Measurements from ENCODE around the gene THADA. TPM values are rescaled to one million over a fixed set of nuclear protein-coding genes. Genes with fewer than 3 reads are reported as not detected.
A peak's percentile ranks its signal among the peaks of the same experiment; 100 is the strongest.

The THADA gene
- polyA plus RNA-seq, 3 donors = 7.3 to 11.2 (median 9.7) TPM

DNA sequence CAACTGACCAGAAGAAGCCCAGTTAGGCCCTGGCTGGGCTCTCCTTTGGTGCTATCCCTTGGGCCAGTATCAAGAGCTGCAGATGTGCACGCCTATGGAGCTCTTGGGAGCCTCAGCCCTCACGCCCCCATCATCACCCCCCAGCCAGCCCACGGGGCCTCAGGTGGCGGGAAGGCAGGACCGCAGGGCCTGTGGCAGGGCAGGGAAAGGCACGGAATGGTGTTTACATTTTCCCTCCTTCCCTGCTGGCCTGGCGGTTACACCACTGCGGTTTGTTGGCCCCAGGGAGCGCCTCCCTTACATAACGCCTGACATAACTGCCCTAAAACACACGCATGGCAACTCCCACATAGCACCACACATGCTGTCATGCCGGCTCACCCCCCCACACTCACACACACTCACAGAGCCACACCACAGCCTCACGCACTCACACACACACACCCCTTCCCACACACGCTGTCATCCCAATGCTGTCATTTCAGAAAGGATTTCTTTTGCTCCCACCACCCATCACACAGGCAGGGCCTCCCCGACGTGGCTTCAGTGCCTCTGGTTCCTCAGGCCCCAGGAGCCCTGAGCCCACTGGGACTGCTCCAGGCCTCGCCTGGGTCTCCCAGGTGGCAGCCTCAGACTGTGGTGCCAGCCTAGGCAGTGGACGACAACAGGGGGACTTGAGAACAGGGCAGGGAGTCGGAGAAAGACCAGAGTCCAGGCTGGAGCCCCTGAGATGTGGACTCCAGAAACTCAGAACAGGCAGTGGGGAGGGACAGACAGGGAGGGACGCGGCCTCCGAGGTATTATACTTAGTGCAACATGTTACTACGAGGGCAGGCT is 385.2 kb downstream of the THADA start:
- WGBS (ENCODE audit: insufficient coverage) = 12% methylated on average over 22 of the region's 23 CpGs
- Histone ChIP-seq H4K20me1 (ENCODE audit: insufficient read depth, low read length) (no peaks in the 10 kb centered on the region), H3K79me2 (ENCODE audit: insufficient read depth, low read length) (peaks cover 28% of the 10 kb centered on the region), H3K36me3 (replicated peaks in 1 of 2; ENCODE audit: control insufficient read depth in 1 of 2, insufficient read depth in 2 of 2, low read length in 2 of 2) (no peaks in the 10 kb centered on the region), H3K9me3 (replicated peaks in 1 of 2; ENCODE audit: control insufficient read depth in 1 of 2, insufficient read depth in 1 of 2, low read length in 2 of 2) (no peaks in the 10 kb centered on the region), H3K4me3 (replicated peaks in 1 of 3; ENCODE audit: low read depth in 2 of 3, low read length in 3 of 3) (peak overlapping the region in 1 of 3 experiments; percentile 32), H2AFZ (ENCODE audit: insufficient read depth, low read depth, low read length, poor library complexity, severe bottlenecking) (peak overlapping the region; percentile 49), H3K9ac (ENCODE audit: insufficient read depth, low read length, poor library complexity, severe bottlenecking) (peak overlapping the region; percentile 43), H3K4me2 (replicated peaks; ENCODE audit: extremely low read depth, low read length, poor library complexity, severe bottlenecking) (peak overlapping the region; percentile 40), H3K27me3 (ENCODE audit: control insufficient read depth in 2 of 2, insufficient read depth in 2 of 2, low read length in 2 of 2) (no peaks in the 10 kb centered on the region), H3K27ac (ENCODE audit: low read depth in 1 of 2, low read length in 2 of 2) (peak overlapping the region; percentile 84 to 93), H3K4me1 (ENCODE audit: control insufficient read depth in 1 of 2, insufficient read depth in 2 of 2, low read length in 2 of 2) (peaks cover 77 to 84% of the 10 kb centered on the region in 2 donors)
- H3K4me1 Mint-ChIP-seq = peaks cover 75% of the 10 kb centered on the region
- peak overlapping the region; percentile 87 to 99 (median 94) for H3K27ac Mint-ChIP-seq
- H3K36me3 Mint-ChIP-seq = peaks cover 0 to 3% of the 10 kb centered on the region in 2 donors
- peaks cover 0 to 2% (median 2%) of the 10 kb centered on the region in 3 donors for H3K27me3 Mint-ChIP-seq (ENCODE audit: low read depth in 3 of 3)
- intact Hi-C loops (cut with micrococcal nuclease) = loop anchor here (5.0 to 10.0 kb wide), 2 partner anchors 38 to 396 kb away; no protein-coding TSS in a partner anchor
- peaks cover 0 to 2% (median 0%) of the 10 kb centered on the region in 7 donors for H3K9me3 Mint-ChIP-seq
- DNase-seq = peak; percentile 78 to 90 (median 90)
- H3K4me3 Mint-ChIP-seq = peak overlapping the region; percentile 24 to 34
- TF ChIP-seq, protein P1, sequence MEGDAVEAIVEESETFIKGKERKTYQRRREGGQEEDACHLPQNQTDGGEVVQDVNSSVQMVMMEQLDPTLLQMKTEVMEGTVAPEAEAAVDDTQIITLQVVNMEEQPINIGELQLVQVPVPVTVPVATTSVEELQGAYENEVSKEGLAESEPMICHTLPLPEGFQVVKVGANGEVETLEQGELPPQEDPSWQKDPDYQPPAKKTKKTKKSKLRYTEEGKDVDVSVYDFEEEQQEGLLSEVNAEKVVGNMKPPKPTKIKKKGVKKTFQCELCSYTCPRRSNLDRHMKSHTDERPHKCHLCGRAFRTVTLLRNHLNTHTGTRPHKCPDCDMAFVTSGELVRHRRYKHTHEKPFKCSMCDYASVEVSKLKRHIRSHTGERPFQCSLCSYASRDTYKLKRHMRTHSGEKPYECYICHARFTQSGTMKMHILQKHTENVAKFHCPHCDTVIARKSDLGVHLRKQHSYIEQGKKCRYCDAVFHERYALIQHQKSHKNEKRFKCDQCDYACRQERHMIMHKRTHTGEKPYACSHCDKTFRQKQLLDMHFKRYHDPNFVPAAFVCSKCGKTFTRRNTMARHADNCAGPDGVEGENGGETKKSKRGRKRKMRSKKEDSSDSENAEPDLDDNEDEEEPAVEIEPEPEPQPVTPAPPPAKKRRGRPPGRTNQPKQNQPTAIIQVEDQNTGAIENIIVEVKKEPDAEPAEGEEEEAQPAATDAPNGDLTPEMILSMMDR (IDR thresholded peaks at IDR 0.05) = no peak

- peak overlapping the region; percentile 84 to 93 for H3K27ac ChIP-seq (ENCODE audit: low read depth in 1 of 2, low read length in 2 of 2)
- Mint-ChIP-seq H3K27ac (peak overlapping the region; percentile 85 to 99 (median 94)), H3K36me3 (peaks cover 0 to 3% of the 10 kb centered on the region in 2 donors), H3K27me3 (ENCODE audit: low read depth in 3 of 3) (peaks cover 0 to 2% (median 2%) of the 10 kb centered on the region in 3 donors), H3K4me3 (peak overlapping the region in 1 of 2 donors; percentile 62), H3K9me3 (peaks cover 0 to 2% (median 0%) of the 10 kb centered on the region in 7 donors), H3K4me1 (peaks cover 77% of the 10 kb centered on the region)
- peak overlapping the region; percentile 49 for H2AFZ ChIP-seq (ENCODE audit: insufficient read depth, low read depth, low read length, poor library complexity, severe bottlenecking)
- no peaks in the 10 kb centered on the region for H4K20me1 ChIP-seq (ENCODE audit: insufficient read depth, low read length)
- H3K4me3 ChIP-seq (replicated peaks in 1 of 3; ENCODE audit: low read depth in 2 of 3, low read length in 3 of 3) = peak overlapping the region in 1 of 3 experiments; percentile 32
- no peak for DNase-seq
- no peaks in the 10 kb centered on the region for H3K36me3 ChIP-seq (replicated peaks in 1 of 2; ENCODE audit: control insufficient read depth in 1 of 2, insufficient read depth in 2 of 2, low read length in 2 of 2)
- H3K9ac ChIP-seq (ENCODE audit: insufficient read depth, low read length, poor library complexity, severe bottlenecking) = peak overlapping the region; percentile 43
- H3K4me1 ChIP-seq (ENCODE audit: control insufficient read depth in 1 of 2, insufficient read depth in 2 of 2, low read length in 2 of 2) = peaks cover 71 to 78% of the 10 kb centered on the region in 2 donors
- TF ChIP-seq, protein P1 (IDR thresholded peaks at IDR 0.05) = no peak
- H3K27me3 ChIP-seq (ENCODE audit: control insufficient read depth in 2 of 2, insufficient read depth in 2 of 2, low read length in 2 of 2) = no peaks in the 10 kb centered on the region
- peaks cover 22% of the 10 kb centered on the region for H3K79me2 ChIP-seq (ENCODE audit: insufficient read depth, low read length)
- no peaks in the 10 kb centered on the region for H3K9me3 ChIP-seq (replicated peaks in 1 of 2; ENCODE audit: control insufficient read depth in 1 of 2, insufficient read depth in 1 of 2, low read length in 2 of 2)
- intact Hi-C loops (cut with micrococcal nuclease) = loop anchor here (5.0 to 10.0 kb wide), 2 partner anchors 38 to 395 kb away; no protein-coding TSS in a partner anchor
- WGBS (ENCODE audit: insufficient coverage) = 42% methylated on average over 5 of the region's 6 CpGs
- H3K4me2 ChIP-seq (replicated peaks; ENCODE audit: extremely low read depth, low read length, poor library complexity, severe bottlenecking) = peak overlapping the region; percentile 40
These were observed 385.7 kb downstream of the THADA start for GRCh38 chr2:43210125-43210466.

All from CD14-positive monocyte (primary cell).